ENCODE data around the gene NEFH. TPM values are rescaled to one million over a fixed set of nuclear protein-coding genes. Genes with fewer than 3 reads are reported as not detected.

Gene NEFH
- total RNA-seq, 1 donor from 2014 or later: 0.43 TPM

GRCh38 chr22:29536411-29536810 lies 56.4 kb downstream of the NEFH start:
- DNase-seq (ENCODE audit: low spot score): no peak
- no peak overlapping the region for H3K27ac ChIP-seq
- TF ChIP-seq EZH2phosphoT487 (IDR thresholded peaks at IDR 0.05) (no peak), EZH2 (IDR thresholded peaks at IDR 0.05) (no peak)
- TF ChIP-seq, protein P1, sequence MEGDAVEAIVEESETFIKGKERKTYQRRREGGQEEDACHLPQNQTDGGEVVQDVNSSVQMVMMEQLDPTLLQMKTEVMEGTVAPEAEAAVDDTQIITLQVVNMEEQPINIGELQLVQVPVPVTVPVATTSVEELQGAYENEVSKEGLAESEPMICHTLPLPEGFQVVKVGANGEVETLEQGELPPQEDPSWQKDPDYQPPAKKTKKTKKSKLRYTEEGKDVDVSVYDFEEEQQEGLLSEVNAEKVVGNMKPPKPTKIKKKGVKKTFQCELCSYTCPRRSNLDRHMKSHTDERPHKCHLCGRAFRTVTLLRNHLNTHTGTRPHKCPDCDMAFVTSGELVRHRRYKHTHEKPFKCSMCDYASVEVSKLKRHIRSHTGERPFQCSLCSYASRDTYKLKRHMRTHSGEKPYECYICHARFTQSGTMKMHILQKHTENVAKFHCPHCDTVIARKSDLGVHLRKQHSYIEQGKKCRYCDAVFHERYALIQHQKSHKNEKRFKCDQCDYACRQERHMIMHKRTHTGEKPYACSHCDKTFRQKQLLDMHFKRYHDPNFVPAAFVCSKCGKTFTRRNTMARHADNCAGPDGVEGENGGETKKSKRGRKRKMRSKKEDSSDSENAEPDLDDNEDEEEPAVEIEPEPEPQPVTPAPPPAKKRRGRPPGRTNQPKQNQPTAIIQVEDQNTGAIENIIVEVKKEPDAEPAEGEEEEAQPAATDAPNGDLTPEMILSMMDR (IDR thresholded peaks at IDR 0.05): no peak
- no peaks in the 10 kb centered on the region for H3K9me3 Mint-ChIP-seq
- H3K4me1 Mint-ChIP-seq: no peaks in the 10 kb centered on the region
- H3K9ac ChIP-seq: no peak overlapping the region
- no peaks in the 10 kb centered on the region for H3K27me3 Mint-ChIP-seq (ENCODE audit: insufficient read depth, low read depth)
- H3K4me3 ChIP-seq: no peak overlapping the region
- H3K36me3 ChIP-seq: peaks cover 4% of the 10 kb centered on the region
- H3K4me2 ChIP-seq: no peak overlapping the region
- H3K4me1 ChIP-seq: no peaks in the 10 kb centered on the region
- no peaks in the 10 kb centered on the region for H3K79me2 ChIP-seq (ENCODE audit: low read depth)
- H3K9me3 ChIP-seq (ENCODE audit: low read depth): no peaks in the 10 kb centered on the region
- no peak overlapping the region for H3K27ac Mint-ChIP-seq
- no peak overlapping the region for H2AFZ ChIP-seq (replicated peaks)
- H3K27me3 ChIP-seq: no peaks in the 10 kb centered on the region
- H3K36me3 Mint-ChIP-seq: peaks cover 43% of the 10 kb centered on the region
- H3F3A ChIP-seq (ENCODE audit: low read depth): no peaks in the 10 kb centered on the region
- H4K20me1 ChIP-seq (ENCODE audit: low read depth): no peaks in the 10 kb centered on the region
- no peak overlapping the region for H3K4me3 Mint-ChIP-seq

GRCh38 chr22:29539105-29539504 lies 59.1 kb downstream of the NEFH start:
- TF ChIP-seq EZH2 (IDR thresholded peaks at IDR 0.05) (no peak), EZH2phosphoT487 (IDR thresholded peaks at IDR 0.05) (no peak)
- TF ChIP-seq, protein P1 (IDR thresholded peaks at IDR 0.05): no peak
- DNase-seq (ENCODE audit: low spot score): no peak
- Mint-ChIP-seq H3K27me3 (ENCODE audit: insufficient read depth, low read depth) (no peaks in the 10 kb centered on the region), H3K4me1 (no peaks in the 10 kb centered on the region), H3K27ac (no peak overlapping the region), H3K4me3 (no peak overlapping the region), H3K9me3 (no peaks in the 10 kb centered on the region), H3K36me3 (peaks cover 40% of the 10 kb centered on the region)
- no peak overlapping the region for H3K4me2 ChIP-seq
- H3K36me3 ChIP-seq: peaks cover 4% of the 10 kb centered on the region
- no peak overlapping the region for H2AFZ ChIP-seq (replicated peaks)
- no peaks in the 10 kb centered on the region for H4K20me1 ChIP-seq (ENCODE audit: low read depth)
- no peak overlapping the region for H3K27ac ChIP-seq
- H3K4me3 ChIP-seq: no peak overlapping the region
- H3K27me3 ChIP-seq: no peaks in the 10 kb centered on the region
- no peaks in the 10 kb centered on the region for H3K79me2 ChIP-seq (ENCODE audit: low read depth)
- no peaks in the 10 kb centered on the region for H3K9me3 ChIP-seq (ENCODE audit: low read depth)
- H3K4me1 ChIP-seq: no peaks in the 10 kb centered on the region
- no peak overlapping the region for H3K9ac ChIP-seq
- H3F3A ChIP-seq (ENCODE audit: low read depth): no peaks in the 10 kb centered on the region

Other genes starting within 250 kb of the NEFH start
- 16.3 and 78.8 TPM in 2 replicates for gene RHBDD3, start 212.2 kb upstream of the NEFH start, total RNA-seq (ENCODE audit: low replicate concordance)
- 281 and 379 TPM in 2 replicates for gene EWSR1, start 211.9 kb upstream of the NEFH start, total RNA-seq (ENCODE audit: low replicate concordance)
- 0.95 and 5.1 TPM in 2 replicates for gene GAS2L1, start 173.6 kb upstream of the NEFH start, total RNA-seq (ENCODE audit: low replicate concordance)
- gene RASL10A, start 164.5 kb upstream of the NEFH start, total RNA-seq (ENCODE audit: low replicate concordance): 0.09 and 0.26 TPM in 2 replicates
- 34.7 and 57.0 TPM in 2 replicates for gene AP1B1, start 91.6 kb upstream of the NEFH start, total RNA-seq (ENCODE audit: low replicate concordance)
- gene RFPL1, start 41.6 kb upstream of the NEFH start, total RNA-seq (ENCODE audit: low replicate concordance): not detected in 2 replicates
- 42.9 and 49.0 TPM in 2 replicates for gene THOC5, start 73.5 kb downstream of the NEFH start, total RNA-seq (ENCODE audit: low replicate concordance)
- 266 and 311 TPM in 2 replicates for gene NIPSNAP1, start 100.9 kb downstream of the NEFH start, total RNA-seq (ENCODE audit: low replicate concordance)
- gene NF2, start 123.4 kb downstream of the NEFH start, total RNA-seq (ENCODE audit: low replicate concordance): 18.7 and 28.1 TPM in 2 replicates
- 0.09 TPM in 1 of 2 replicates, not detected in the other for gene CABP7, start 239.8 kb downstream of the NEFH start, total RNA-seq (ENCODE audit: low replicate concordance)